SK-N-SH treated with all-trans-retinoic acid at 6 μM for 48 hours (cell line): ENCODE results near the gene CPSF4.
"Not testable (repeated sequence)": the region's sequence is repeated elsewhere in the genome, so short reads cannot be mapped to it uniquely, and the experiment has no call there.

ENCODE experiments used
- ATAC-seq: fragments of 200-7000 bp; cut with Tn5 transposase; 3 replicates; pipeline ENCODE4 v1.9.1; 2020; ENCODE audit warnings: mild to moderate bottlenecking, moderate library complexity
- BACH2 ChIP-seq: fragments of 250-450 bp; sonication (Bioruptor Pico); IDR thresholded peaks from 2 replicates; pipeline ENCODE4 v1.9.0; 2021; ENCODE audit warnings: mild to moderate bottlenecking, borderline replicate concordance
- CSDC2 ChIP-seq: fragments of 250-450 bp; sonication (Bioruptor Pico); IDR thresholded peaks from 2 replicates; pipeline ENCODE4 v1.5.0; 2020; ENCODE audit warnings: mild to moderate bottlenecking, moderate library complexity
- ISL1 ChIP-seq: fragments of 250-450 bp; sonication (Bioruptor Pico); IDR thresholded peaks from 2 replicates; pipeline ENCODE4 v2.1.2; 2022; ENCODE audit warnings: mild to moderate bottlenecking, moderate library complexity
- OSR1 ChIP-seq: fragments of 250-450 bp; sonication (Bioruptor Pico); IDR thresholded peaks from 2 replicates; pipeline ENCODE4 v1.8.0; 2022; ENCODE audit warnings: moderate library complexity, mild to moderate bottlenecking, inconsistent platforms
- POU6F1 ChIP-seq: fragments of 250-450 bp; sonication (Bioruptor Pico); IDR thresholded peaks from 2 replicates; pipeline ENCODE4 v1.8.0; 2021; ENCODE audit warnings: low read depth, mild to moderate bottlenecking, moderate library complexity, borderline replicate concordance
- PPARA ChIP-seq: fragments of 250-450 bp; sonication (Bioruptor Pico); IDR thresholded peaks from 2 replicates; pipeline ENCODE4 v1.5.0; 2020; ENCODE audit warnings: mild to moderate bottlenecking, borderline replicate concordance
- RARB ChIP-seq: fragments of 250-450 bp; sonication (Bioruptor Pico); IDR thresholded peaks from 2 replicates; pipeline ENCODE4 v1.8.0; 2021; ENCODE audit warnings: mild to moderate bottlenecking, moderate library complexity
- SNAI2 ChIP-seq: fragments of 250-450 bp; sonication (Bioruptor Pico); IDR thresholded peaks from 2 replicates; pipeline ENCODE4 v1.5.0; 2020; ENCODE audit warnings: mild to moderate bottlenecking, moderate library complexity
- TCF4 ChIP-seq: fragments of 250-450 bp; sonication (Bioruptor Pico); IDR thresholded peaks from 2 replicates; pipeline ENCODE4 v1.8.0; 2021; ENCODE audit warnings: mild to moderate bottlenecking, moderate library complexity, borderline replicate concordance
- TOX ChIP-seq: fragments of 250-450 bp; sonication (Bioruptor Pico); IDR thresholded peaks from 2 replicates; pipeline ENCODE4 v1.8.0; 2021; ENCODE audit warnings: mild to moderate bottlenecking, moderate library complexity, borderline replicate concordance
- TSHZ2 ChIP-seq: fragments of 250-450 bp; sonication (Bioruptor Pico); IDR thresholded peaks from 2 replicates; pipeline ENCODE4 v1.5.0; 2020; ENCODE audit warnings: mild to moderate bottlenecking, moderate library complexity
- ZFP30 ChIP-seq: fragments of 450-650 bp; formaldehyde crosslinking; IDR thresholded peaks from 2 replicates; pipeline ENCODE4 v1.5.0; 2022; ENCODE audit warnings: mild to moderate bottlenecking, moderate library complexity
- ZNF565 ChIP-seq: fragments of 450-650 bp; formaldehyde crosslinking; conservative IDR thresholded peaks from 2 replicates; pipeline ENCODE4 v1.5.0; 2020; ENCODE audit warnings: low read depth, mild to moderate bottlenecking, moderate library complexity
- ZNF70 ChIP-seq: fragments of 450-650 bp; formaldehyde crosslinking; IDR thresholded peaks from 2 replicates; pipeline ENCODE4 v1.5.0; 2020; ENCODE audit warnings: mild to moderate bottlenecking, moderate library complexity
- ZNF8 ChIP-seq: fragments of 450-650 bp; formaldehyde crosslinking; IDR thresholded peaks from 2 replicates; pipeline ENCODE4 v1.5.0; 2020; ENCODE audit warnings: mild to moderate bottlenecking, moderate library complexity

The CPSF4 gene

GRCh38 chr7:99422625-99423024, 16.1 kb upstream of the CPSF4 start:
- TF ChIP-seq ZNF70 (CRISPR knock-in tag), result no peak
- no peak for TF ChIP-seq ZNF8 (CRISPR knock-in tag)
- no peak for TF ChIP-seq CSDC2
- TF ChIP-seq TSHZ2 (CRISPR knock-in tag), result no peak
- no peak for TF ChIP-seq ZFP30 (CRISPR knock-in tag)
- TF ChIP-seq PPARA (CRISPR knock-in tag), result no peak
- TF ChIP-seq, all 23 proteins: peak for 0
- no peak for ATAC-seq

DNA sequence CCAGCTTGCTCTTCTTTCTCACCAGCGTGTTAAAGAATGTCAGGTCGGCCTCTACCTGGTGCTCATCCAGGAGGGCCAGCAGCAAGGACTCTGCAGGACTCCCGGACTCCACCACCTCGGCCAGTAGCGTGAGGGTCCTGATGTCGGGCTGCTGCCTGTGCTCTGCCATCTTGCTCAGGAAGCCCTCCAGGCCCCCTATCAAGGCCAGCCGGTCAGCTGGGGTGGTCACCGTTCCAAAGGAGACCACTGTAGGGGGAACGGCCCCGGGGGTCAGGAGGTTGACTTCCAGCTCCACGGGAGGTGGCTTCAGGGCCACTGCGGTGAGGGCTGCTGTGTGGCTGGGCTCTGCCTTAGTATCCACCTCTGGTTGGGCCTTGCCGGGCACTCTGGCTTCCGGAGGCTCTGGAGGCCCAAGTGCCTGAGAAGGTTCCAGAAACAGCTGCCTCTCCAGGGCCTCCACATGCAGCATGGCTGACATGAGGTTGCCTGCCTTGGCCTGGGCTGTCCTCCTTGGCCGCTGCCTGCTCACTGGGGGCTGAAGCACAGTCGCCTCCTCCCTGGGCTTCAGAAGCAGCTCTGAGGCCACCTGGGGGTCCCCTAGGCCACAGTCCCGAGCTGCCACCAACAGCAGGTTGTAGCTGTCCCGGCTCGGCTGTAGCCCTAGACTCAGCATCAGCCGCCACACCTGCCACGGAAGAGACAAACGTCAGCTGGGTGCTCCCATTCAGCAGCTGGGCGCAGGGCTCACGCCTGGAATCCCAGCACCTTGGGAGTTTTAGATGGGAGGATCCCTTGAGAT, 13.6 kb upstream of the CPSF4 start:
- ATAC-seq, result no peak

DNA sequence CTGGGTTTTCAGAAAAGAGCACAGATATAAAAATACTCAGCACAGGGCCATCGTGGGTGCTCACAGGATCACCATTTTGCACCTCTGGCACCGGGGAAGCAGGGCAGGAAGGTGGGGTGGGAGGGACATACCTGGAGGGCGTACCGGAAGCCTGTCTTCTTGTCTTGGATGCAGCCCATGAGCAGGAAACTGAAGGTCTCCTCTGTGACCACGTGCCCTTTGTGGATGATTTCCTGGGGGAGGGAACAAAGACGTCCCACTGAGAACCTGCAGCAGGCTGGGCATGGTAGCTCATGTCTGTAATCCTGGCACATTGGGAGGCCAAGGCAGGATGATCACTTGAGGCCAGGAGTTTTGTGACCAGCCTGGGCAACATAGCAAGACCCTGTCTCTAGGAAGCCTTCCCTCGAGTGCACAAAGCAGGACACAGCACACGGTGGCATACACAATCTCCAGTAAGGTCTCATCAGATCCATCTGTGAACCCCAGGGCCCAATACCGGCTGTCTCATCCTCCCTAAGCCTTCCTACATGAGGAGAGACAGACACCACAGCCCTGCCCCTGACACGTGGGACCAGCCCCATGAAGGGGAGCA, 9.7 kb upstream of the CPSF4 start:
- ATAC-seq, result no peak; the same call in 2 of the 3 replicates
- no peak for TF ChIP-seq TSHZ2 (CRISPR knock-in tag)
- no peak for TF ChIP-seq TCF4
- TF ChIP-seq ZNF70 (CRISPR knock-in tag), result no peak
- TF ChIP-seq BACH2 (CRISPR knock-in tag), result no peak

More for the DNA sequence above, 13.6 kb upstream of the CPSF4 start:
- TF ChIP-seq RARB (CRISPR knock-in tag) (no peak), OSR1 (CRISPR knock-in tag) (no peak), CSDC2 (no peak), TOX (no peak), POU6F1 (CRISPR knock-in tag) (no peak), SNAI2 (no peak), ZNF70 (CRISPR knock-in tag) (no peak), ISL1 (CRISPR knock-in tag) (no peak)

DNA sequence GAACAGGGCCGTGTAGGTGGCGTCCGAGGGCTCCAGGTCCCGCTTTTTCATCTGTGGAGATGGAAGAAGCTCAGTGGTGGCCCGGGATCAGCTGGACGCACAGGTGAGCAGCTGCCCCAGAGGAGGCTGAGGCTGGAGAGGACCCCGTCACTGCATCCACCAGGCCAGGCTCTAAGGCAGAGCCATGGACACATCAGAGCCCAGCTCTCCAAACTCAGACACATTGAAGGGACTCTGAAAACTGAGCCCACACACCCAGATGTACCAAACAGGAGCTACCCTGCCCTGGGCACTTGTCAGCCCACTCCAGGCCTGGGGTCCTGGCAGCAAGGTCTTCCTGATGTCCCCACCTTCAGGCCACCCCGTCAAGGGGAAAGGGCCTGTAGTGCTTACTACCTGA, 9.0 kb upstream of the CPSF4 start:
- TF ChIP-seq ZNF565 (CRISPR knock-in tag) (no peak), TSHZ2 (CRISPR knock-in tag) (no peak), TCF4 (no peak), TOX (no peak)
- ATAC-seq, result no peak; the same call in 2 of the 3 replicates

GRCh38 chr7:99431756-99432540, 6.8 kb upstream of the CPSF4 start:
- not testable (repeated sequence) for ATAC-seq
